Gastroesophageal sphincter (tissue), 3 donors: ENCODE measurements around the gene PSMB11.

ENCODE experiments used
- POLR2A ChIP-seq, 2 donors: fragments of 450-650 bp; IDR thresholded peaks; one replicate each; pipeline ENCODE4 v1.6.1; 2017; ENCODE audit warnings: antibody characterized with exemption in 2 of 2, mild to moderate bottlenecking in 2 of 2, moderate library complexity in 1 of 2
- TF ChIP-seq, protein P1 (sequence below), 4 experiments: fragments of 200-600 bp in 2 of 4; fragments of 450-650 bp in 2 of 4; sonication (generic) in 1 of 4; IDR thresholded peaks; one replicate each; pipeline ENCODE4 v1.5.1; 2017 to 2019; ENCODE audit warnings: antibody characterized with exemption in 4 of 4, mild to moderate bottlenecking in 2 of 4, moderate library complexity in 2 of 4

DNA sequence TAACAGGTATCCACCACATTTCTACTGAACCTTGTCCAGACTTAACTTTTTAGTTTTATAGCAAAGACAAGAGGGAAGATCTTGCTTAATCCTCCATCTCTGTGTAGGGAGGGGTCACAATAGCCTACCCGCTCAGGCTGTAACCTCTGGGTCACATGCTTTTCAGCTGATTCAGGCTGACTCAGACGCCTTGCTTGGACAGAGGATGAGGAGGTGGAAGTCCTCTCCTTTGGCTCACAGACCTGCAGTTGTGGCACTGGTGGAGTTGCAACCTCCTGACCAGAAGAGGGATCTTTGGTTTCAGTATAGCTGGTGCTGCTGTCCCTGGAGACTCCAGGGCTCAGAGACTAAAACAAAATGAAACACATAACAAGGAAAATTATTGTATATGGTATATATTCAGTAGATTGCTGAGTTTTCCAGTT lies 36.7 kb downstream of the PSMB11 start:
- TF ChIP-seq, protein P1, sequence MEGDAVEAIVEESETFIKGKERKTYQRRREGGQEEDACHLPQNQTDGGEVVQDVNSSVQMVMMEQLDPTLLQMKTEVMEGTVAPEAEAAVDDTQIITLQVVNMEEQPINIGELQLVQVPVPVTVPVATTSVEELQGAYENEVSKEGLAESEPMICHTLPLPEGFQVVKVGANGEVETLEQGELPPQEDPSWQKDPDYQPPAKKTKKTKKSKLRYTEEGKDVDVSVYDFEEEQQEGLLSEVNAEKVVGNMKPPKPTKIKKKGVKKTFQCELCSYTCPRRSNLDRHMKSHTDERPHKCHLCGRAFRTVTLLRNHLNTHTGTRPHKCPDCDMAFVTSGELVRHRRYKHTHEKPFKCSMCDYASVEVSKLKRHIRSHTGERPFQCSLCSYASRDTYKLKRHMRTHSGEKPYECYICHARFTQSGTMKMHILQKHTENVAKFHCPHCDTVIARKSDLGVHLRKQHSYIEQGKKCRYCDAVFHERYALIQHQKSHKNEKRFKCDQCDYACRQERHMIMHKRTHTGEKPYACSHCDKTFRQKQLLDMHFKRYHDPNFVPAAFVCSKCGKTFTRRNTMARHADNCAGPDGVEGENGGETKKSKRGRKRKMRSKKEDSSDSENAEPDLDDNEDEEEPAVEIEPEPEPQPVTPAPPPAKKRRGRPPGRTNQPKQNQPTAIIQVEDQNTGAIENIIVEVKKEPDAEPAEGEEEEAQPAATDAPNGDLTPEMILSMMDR (IDR thresholded peaks at IDR 0.05), result no peak
- TF ChIP-seq POLR2A (IDR thresholded peaks at IDR 0.05), result no peak
